ENCODE measurements around the gene MFNG.

The MFNG gene

DNA sequence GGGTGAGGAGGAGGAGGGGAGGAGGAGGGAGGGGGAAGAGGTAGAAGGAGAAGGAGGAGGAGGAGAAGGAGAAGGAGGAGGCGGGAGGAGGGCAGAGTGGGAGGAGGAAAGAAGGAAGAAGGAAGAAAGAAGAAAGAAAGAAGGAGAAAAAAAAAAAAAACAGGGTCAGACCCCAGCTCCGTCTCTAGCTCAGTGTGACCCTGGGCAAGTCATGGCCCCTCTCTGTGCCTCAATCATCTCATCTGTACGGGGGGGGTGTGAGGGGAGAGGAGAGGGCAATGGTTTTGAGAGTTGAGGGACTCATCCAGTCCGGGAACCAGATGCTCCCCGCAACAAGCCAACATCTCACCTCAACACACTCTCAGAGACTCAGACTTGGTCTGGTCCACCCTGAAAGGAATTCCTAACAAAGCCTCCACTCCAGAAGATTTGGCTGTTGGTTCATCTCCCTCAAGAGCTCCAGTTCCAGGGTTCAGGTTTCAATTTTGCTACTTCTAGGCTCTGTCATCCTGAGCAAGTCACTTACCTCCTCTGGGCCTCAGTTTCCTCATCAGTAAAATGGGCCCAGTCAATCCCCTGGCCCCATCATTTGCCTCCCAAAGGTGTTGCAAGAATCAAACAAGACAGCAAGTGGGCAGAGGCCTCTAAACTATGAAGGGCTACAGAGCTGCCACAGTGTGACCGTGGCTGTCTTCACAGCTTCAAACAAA lies 25.4 kb upstream of the MFNG start:
- DNase-seq (ENCODE audit: low read depth in 2 of 2), result no peak

DNA sequence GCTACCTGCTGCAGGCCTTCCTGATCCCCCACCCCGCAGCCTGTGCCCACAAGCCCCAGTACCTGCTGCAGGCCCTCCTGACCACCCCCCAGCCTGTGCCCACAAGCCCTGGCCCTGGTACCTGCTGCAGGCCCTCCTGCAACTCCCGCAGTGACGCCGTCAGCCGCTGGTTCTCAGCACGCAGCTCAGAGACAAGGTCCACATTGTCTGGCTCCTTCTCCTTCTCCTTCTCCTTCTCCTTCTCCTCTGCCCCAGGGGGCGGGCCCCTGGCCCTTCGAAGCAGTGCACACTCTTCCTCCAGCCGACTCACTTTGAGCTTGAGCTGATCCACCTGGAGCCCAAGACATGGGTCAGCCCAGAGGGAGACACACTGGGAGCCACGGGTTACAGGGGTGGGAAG lies 23.9 kb upstream of the MFNG start:
- no peak for DNase-seq (ENCODE audit: low read depth in 2 of 2)

DNA sequence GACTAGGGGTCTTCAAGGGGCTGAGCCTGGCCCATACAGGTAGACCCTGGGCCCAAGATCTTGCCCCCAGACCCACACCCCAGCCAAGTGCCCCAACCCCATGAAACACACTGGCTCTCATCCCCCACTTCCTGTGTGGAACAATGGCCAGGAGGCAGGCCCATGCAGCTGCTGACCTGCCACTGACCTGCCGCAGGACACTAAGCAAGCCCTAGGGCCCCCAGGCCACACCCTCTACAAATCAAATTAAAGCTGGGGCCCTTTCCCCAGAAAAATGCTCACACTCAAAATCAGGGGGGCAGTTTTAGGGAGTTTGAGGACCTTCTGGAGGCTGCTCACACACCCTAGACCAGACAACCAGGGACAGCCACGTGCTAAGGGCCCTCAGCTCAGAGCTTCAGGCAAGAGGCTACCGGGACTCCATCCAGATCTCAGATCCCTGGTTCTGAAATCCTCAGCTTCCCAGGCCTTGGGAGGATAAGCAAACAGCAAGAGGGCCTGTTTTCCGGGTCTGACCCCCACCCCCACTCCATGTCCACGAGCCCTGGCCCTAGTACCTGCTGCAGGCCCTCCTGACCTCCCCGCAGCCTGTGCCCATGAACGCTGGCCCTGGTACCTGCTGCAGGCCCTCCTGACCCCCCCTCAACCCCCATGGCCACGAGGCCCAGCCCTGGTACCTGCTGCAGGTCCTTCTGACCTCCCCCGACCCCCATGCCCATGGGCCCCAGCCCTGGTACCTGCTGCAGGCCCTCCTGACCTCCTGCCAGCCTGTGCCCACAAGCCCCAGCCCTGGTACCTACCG lies 23.1 kb upstream of the MFNG start:
- no peak for DNase-seq (ENCODE audit: low read depth in 2 of 2)

DNA sequence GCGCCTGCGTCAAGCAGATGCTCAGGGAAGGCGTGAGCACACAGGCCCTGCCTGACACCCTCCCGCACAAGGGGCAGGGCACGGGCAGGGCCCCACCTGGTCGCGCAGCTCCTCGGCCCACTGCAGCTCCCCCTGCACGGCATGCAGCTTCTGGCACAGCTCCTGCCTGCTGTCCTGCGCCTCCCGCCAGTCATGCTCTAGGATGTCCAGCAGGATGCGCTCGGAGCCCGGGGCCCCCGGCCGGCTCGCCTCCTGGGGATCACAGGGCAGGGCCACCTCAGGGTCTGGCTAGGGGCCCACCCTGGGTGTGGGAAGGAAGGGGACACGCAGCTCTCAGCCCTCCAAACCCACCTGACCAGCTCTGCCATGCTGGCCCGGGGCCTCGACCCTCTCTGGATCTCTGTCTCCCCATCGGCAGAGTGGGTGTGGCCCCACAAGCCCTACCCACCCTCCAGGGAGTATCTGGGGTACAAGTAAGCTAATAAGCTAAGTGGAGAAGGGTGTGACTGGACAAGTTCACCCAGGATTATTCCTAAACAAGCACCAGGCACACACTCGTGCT lies 22.3 kb upstream of the MFNG start:
- no peak for DNase-seq (ENCODE audit: low read depth in 2 of 2)

DNA sequence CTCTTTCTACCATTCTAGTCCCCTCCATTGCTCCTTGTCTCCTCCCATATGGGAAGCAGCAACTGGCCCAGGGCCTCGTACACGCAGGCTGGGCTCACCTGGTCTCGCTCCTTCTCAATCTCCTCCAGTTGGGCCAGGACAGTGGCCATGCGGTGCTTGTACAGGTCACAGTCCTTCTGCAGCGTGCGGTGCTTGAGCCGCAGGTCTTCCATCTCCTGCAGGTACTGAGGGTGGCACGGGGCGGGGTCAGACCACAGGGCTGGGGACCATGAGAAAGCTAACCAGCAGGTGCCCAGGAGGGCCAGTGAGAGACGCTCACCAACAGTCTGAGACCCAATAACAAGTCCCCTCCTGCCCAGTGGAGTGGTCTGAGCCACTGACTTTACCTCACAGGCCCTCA lies 21.5 kb upstream of the MFNG start:
- no peak for DNase-seq (ENCODE audit: low read depth in 2 of 2)

DNA sequence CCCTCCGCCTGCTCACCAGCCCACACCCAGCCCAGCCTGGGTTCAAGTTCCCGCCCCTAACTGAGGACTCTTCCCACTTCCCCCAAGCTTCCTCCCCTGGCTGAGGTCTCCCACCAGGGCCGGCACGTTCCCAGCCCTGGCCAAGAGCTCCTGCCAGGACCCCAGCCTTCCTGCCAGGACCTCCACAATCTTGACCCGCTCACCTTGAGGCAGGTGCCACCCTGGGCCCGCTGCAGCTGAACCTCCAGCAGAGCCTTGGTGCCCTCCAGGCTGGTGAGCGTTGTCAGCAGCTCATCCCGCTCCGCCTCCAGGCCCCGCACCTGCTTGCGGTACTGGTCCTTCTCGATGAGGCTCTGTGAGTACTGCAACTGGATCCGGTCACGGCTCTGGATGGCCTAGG lies 19.8 kb upstream of the MFNG start:
- DNase-seq (ENCODE audit: low read depth in 2 of 2), result no peak

DNA sequence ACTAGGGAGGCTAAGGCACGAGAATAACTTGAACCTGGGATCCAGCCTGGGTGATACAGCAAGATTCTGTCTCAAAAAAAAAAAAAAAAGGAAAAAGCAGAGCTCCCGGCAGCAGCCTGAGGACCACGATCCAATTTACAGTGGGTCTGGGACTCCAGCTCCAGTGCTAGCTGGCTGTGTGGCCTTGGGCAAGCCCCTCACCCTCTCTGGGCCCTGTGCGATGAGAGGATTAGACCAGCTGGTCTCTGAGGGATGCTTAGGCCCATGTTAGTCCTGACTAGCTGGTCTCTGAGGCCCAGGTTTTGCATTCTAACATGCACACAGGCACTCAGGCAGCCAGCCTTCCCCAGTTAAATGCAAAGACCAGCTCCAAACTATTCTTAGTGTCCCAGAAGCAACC lies 19.4 kb upstream of the MFNG start:
- DNase-seq (ENCODE audit: low read depth in 2 of 2), result no peak

DNA sequence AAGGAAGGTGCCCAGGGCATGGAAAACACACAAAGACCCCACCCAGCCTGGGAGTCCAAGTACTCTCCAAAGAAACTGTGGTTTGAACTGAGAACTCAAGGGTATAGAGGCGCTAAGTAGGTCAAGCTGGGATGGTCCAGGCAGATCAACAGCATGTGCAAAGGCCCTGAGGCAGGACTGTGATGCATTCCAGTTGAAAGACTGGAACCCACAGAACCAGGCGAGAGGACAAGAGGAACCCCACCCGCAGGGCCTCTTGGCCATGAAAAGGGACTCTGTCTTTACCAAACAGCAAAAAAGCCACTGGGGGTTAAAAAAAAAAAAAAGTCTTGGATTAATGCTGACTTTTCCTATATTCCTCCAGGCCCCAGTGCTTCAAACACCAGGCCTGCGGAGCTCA lies 18.8 kb upstream of the MFNG start:
- no peak for DNase-seq (ENCODE audit: low read depth in 2 of 2)

DNA sequence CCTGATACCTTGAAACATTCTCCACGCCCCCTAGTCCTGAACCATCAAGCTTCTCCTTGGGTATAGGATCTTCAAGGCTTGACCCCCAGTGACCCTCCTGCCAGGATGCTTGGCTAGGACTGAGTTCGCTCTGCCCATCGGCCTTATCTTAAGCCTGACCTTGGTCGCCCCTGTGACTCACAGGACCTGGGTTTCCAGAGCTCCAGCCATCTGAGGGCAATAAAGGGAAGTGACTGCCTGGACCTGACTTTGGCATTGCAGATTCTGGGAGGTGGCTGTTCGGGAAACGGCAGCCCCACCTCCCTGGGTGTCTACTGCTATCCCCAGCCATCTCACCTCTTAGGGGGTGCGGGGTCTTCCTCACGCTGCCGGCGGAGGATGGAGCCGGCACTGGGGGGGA lies 17.7 kb upstream of the MFNG start:
- DNase-seq (ENCODE audit: low read depth in 2 of 2), result no peak

DNA sequence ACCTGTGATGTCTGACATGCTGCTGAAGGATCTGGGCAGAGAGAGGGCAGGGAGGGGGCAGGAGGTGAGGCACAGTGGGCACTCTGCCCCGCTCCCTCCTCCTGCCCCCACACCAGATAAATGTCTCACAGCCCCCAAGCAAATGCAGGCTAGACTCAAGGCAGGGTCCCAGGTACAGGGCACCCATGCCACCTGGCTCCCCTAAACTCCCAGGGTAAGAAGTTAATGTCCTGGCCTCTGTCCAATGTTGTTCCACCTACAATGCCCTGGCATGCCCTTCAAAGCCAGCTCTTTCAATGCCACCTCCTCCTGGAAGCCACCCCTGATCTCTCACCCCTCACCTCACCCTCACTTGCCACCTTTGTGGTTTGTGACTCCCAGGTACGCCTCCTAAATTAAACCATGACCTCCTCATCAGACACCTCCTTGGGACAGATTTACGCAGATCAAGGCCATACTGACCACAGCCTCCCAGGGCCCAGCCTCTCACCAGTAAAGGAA lies 17.0 kb upstream of the MFNG start:
- DNase-seq (ENCODE audit: low read depth in 2 of 2), result no peak

DNA sequence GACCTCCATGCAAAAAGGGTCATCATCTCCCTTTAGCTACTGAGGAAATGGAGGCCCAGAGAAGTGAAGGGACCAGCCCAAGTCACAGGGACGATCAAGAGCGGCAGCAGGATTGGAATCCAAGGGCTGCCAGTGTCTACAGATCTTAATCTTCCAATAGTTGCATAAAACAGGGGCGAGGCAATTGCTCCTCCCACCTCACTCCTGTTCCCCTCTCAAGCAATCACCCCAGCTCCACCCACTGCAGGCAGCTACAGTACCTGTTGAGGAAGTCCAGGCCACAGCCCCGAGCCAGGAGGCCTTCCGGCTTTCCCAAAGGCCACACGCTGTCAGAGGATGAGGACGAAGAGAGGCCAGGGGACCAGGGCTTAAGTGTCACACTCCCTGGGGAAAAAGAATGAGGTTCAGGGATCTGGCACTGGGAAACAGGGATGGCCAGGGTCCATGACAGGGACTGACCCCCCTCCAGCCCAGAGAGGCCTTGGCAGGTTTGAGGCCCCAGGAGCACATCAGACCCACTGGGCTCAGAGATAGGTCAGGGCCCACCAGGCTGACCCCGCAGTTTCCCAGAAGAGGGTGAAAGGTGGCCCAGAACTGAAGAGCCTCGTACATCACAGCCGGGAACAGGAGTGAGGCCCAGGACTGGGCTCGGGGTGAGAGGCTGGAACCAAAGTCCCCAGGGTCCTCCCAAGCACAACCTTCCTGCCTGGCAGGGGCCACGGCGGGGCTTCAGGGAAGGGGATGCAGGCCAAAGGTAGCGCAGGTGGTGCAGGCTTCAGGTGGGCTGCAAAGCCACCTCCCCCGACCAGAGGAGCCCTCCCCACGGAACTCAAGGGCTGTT lies 16.4 kb upstream of the MFNG start:
- no peak for DNase-seq (ENCODE audit: low read depth in 2 of 2)

DNA sequence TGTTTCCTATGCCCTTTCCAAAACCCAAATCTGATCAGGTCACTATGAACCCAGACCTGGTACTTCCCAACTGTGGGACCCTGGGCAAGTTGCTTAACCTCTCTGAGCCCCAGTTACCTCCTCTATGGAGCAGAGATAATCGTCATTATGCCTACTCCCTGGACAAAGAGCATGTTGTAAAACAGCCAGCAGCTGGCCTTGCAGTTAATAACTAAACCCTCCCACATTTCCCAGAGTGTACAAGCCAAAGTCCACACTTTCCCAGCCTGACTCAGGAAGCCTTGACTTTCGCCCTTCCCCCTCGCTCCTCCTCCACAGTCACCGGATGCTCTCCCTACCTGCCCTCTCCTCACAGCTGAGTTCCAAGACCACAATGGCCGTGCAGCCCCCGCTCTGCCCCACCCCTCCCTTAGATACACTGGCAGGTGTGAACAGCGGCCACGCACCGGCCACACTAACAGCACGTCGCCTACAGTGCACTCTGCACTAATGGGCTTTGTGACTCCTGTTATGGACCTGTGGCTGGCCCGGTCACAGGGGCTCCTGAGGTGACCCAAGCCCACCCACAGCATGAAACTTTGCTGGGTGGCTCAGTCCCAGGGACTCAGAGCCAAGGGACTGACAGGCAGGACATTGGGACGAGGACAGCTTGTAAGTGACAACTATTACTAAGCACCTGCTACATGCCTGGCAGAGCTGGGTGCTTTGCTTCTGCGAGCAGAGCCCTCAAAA lies 15.6 kb upstream of the MFNG start:
- no peak for DNase-seq (ENCODE audit: low read depth in 2 of 2)

DNA sequence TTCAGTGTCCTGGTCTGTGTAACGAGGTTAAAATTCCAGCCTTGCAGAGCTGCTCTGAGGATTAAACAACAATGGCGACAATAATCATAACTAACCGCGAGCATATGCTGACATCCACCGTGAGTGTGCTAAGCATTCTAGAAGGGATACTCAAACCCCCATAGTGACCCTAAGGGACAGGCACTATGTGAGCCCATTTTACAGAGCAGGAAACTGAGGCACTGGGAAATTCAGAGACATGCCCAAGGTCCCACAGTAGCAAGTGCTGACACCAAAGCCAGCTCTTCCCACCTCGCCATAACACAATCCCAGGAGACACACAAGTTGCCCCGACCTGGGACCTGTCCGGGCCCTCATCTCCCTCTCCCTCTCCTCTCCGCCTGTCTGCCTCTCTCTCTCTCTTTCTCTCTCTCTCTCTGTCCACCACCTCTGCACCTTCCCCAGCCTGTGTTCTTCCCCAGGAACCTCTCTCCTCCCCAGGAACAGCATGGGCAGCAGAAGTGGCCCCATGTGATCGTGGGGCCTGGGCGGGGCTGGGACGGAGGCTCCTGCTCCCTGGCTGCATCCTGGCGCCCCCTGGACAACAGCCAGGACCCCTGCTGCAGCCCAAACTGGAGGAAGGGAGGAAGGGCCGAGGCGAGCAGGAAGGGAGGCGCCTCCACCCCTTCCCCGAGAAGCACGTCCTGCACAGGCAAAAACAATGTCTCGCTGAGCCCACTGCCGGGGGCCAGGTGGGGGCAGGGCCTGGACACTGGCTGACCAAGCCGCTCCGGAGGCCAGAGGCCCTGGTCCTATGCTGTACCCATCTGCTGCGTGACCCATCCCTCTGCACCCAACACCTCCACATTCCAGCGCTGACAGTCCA lies 14.8 kb upstream of the MFNG start:
- no peak for DNase-seq (ENCODE audit: low read depth in 2 of 2)

DNA sequence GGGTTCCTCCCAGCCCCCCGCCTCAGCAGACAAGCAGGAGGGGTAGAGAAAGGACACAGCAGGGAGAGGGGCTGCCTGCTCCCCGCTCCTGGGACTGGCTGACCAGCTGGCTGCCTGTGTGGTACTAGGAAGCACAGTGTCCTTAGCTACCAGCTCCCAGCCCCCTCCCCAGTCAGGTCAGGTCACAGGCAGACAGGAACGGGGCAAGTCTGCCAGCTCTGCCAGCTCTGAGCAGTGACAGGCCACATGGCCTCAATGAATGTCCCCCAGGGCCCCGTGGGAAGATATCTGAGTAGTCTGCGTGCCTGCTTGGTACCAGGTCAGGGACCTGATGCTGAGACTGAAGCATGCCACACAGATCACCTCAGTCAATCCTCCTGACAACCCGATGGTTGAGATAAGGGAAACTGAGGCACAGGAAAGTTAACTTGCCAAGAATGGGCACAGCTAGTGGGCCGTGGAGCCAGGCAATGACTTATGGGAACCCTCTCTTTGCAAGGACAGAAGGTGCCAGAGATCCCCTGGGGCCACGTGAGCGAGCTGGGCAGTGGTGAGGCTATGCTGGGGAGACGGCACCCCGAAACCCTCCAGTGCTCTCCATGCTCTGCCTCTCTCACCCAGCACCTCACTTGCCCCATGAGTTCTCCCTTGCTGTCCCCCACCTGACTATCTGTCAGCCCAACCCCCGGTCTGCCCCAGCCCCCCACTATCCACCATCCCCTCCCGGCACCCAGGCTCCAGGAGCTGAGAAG lies 13.8 kb upstream of the MFNG start:
- no peak for DNase-seq (ENCODE audit: low read depth in 2 of 2)

DNA sequence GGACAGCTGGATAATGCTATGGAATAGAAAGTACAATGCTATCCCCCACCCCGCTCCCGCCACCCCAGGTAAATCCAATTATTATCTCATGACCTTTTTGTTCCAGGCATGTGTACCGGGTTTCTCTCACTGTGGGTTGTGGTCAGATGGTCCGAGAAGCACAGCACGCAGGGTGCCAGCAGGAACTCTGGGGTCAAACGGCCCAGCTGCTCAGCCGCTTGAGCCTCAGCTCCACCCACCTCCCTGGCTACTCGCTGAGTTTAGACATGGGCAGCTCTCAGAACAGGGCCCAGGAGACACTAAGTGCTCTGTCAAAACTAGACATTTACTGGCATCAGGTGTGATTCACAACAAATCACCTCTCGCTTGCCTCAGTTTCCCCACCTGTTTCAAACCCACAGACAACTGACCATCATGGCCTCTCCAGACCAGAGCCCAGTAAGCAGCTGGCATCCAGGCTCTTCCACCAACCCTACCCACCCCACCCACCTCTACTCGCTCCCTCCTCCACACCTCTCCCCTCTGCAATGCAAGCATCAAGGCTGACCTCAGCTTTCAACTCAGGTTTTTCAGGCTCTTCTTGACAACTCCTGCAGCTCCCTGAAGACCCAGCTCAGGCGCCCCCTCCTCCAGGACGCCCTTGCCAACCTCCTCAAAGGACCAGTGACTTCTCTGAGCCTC lies 13.0 kb upstream of the MFNG start:
- DNase-seq (ENCODE audit: low read depth in 2 of 2), result no peak

DNA sequence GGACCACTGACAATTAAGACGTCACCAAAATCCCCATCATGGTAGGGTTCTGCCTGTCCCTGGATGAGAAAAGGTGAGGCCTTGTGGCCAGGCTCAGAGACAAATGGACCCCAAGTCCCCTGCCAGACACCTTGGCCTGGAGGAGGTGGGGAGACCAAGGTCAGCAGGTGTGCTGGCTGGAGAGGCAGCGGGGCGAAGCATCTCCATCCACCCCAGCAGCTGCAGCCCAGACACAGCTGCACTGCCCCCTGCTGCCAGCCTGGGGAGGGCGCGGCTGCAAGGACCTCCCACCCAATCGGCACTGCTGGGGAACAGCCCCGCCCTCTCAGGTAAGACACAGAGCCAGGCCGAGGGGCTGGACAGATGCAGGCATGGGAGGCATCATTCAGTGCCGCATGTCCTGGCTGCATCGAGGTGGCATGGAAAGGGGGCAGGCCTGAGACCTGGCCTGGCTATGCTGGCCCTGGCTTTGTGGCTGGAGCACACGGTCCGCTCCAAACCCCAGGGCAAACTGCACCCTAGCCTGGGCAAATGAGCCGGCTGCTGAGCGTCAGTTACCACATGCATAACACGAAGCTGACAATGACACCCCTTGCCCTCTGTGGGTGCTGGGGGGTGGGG lies 12.2 kb upstream of the MFNG start:
- peak; percentile 51 to 65 for DNase-seq (ENCODE audit: low read depth in 2 of 2)

DNA sequence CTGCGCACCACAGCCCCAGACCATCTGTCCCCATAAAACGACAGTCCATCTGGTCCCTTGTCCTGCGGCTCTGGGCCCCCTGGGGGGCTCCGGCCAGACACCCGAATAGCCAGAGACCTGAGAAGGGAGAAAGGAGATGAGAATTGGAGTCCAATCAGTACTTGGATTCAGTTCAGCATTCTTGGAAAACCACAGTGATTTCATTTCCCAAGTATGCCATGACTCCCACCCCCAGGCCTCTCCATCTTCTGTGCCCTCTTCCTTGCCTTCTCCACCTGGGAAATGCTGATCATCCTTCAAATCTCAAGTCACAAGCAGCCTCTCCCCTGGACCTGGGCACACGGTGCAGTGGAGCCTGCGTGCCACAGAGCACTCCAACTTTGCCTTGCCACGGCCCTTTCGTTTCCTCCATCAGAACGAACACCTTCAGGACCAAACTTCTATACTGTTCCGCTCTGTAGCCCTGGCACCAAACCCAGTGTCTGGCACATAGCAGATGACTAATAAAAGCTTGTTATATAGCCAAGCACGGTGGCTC lies 10.9 kb upstream of the MFNG start:
- no peak for DNase-seq (ENCODE audit: low read depth in 2 of 2)

DNA sequence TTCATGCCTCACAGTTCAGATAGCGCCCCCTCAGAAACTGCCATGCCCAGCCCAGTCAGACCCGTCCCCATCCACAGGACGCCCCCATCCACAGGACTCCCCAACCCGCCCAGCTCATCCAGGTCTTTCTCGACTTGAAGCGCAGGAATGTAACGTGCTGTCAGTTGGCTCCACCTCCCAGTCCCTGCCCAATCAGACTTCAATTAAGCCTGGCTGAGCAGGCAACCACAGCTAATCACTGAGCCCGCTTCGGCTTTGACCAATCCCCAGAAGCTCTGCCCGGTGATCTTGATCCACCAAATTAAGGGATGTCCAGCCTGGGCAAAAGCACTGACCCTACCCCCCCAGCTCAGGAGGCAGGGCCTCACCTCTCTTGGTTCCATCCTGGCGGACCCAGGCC lies 10.5 kb upstream of the MFNG start:
- DNase-seq (ENCODE audit: low read depth in 2 of 2), result no peak

Data from stimulated activated CD8-positive, alpha-beta memory T cell treated with anti-CD3 and anti-CD28 coated beads, Interleukin-2, amount 100 ng/mL, for 48 hours (primary cell).